Measurements from ENCODE around the gene DMD. TPM values are rescaled to one million over a fixed set of nuclear protein-coding genes. Genes with fewer than 3 reads are reported as not detected.

DMD gene
- total and polyA plus RNA-seq, 8 donors, result 6.8 to 117 (median 44.2) TPM

DNA sequence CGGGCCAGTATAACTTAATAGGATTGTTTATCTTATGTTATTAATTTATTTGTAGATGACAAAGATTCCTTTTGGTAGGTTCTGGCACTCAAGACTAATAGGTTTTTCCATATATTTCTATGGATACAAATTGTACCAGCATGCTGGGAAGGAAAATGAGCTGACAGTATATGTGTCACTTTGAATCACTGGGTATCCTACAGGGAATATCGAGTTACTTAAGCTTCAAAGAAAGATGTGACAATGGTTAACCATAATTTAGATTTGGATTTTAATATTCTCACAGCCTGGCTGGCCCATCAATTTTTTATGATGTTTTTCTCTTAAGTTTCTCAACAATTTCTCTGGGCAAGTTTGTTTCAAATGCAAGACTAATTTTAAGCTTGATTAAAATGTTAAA lies 1640.7 kb downstream of the DMD start:
- WGBS, 5 donors, result 54 to 68% (median 65%) methylated on average over 2 of the region's 2 CpGs
- no peaks in the 10 kb centered on the region for H3K36me3 ChIP-seq
- no peak overlapping the region for H3K27ac ChIP-seq
- TF ChIP-seq EP300 (IDR thresholded peaks at IDR 0.05) (no peak), POLR2AphosphoS5 (IDR thresholded peaks at IDR 0.05) (no peak), POLR2A (IDR thresholded peaks at IDR 0.05) (no peak)
- TF ChIP-seq, protein P1, sequence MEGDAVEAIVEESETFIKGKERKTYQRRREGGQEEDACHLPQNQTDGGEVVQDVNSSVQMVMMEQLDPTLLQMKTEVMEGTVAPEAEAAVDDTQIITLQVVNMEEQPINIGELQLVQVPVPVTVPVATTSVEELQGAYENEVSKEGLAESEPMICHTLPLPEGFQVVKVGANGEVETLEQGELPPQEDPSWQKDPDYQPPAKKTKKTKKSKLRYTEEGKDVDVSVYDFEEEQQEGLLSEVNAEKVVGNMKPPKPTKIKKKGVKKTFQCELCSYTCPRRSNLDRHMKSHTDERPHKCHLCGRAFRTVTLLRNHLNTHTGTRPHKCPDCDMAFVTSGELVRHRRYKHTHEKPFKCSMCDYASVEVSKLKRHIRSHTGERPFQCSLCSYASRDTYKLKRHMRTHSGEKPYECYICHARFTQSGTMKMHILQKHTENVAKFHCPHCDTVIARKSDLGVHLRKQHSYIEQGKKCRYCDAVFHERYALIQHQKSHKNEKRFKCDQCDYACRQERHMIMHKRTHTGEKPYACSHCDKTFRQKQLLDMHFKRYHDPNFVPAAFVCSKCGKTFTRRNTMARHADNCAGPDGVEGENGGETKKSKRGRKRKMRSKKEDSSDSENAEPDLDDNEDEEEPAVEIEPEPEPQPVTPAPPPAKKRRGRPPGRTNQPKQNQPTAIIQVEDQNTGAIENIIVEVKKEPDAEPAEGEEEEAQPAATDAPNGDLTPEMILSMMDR (IDR thresholded peaks at IDR 0.05), result no peak
- DNase-seq, result no peak
- intact Hi-C loops (cut with DNase I; ENCODE audit: low total_unique reads), result no loop called here
- no peaks in the 10 kb centered on the region for H3K27me3 ChIP-seq
- H3K4me3 ChIP-seq, result no peak overlapping the region
- no peaks in the 10 kb centered on the region for H3K9me3 ChIP-seq
- H3K4me1 ChIP-seq, result no peaks in the 10 kb centered on the region

DNA sequence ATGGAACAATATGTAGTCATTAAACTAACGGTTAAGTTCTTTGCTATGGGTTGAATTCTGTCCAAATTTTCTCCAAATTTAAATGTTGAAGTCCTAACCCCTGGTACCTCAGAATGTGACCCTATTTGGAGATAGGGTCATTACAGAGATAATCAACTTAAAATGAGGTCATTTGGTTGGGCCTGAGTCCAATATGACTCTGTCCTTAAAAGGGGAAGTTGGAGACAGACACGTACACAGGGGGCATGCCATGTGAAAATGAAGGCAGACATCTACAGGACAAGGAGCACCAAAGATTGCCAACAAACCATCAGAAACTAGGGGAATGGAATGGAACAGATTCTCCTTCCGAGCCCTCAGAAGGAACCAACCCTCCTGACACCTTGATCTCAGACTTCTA lies 1647.6 kb downstream of the DMD start:
- H3K9me3 ChIP-seq, result no peaks in the 10 kb centered on the region
- H3K36me3 ChIP-seq, result no peaks in the 10 kb centered on the region
- H3K27ac ChIP-seq, result no peak overlapping the region
- DNase-seq, result no peak
- H3K27me3 ChIP-seq, result no peaks in the 10 kb centered on the region
- intact Hi-C loops (cut with DNase I; ENCODE audit: low total_unique reads), result no loop called here
- H3K4me1 ChIP-seq, result no peaks in the 10 kb centered on the region
- TF ChIP-seq POLR2AphosphoS5 (IDR thresholded peaks at IDR 0.05), result no peak
- TF ChIP-seq EP300 (IDR thresholded peaks at IDR 0.05), result no peak
- TF ChIP-seq POLR2A (IDR thresholded peaks at IDR 0.05), result no peak
- 68 to 82% (median 78%) methylated on average over 3 of the region's 3 CpGs for WGBS, 5 donors
- H3K4me3 ChIP-seq, result no peak overlapping the region

DNA sequence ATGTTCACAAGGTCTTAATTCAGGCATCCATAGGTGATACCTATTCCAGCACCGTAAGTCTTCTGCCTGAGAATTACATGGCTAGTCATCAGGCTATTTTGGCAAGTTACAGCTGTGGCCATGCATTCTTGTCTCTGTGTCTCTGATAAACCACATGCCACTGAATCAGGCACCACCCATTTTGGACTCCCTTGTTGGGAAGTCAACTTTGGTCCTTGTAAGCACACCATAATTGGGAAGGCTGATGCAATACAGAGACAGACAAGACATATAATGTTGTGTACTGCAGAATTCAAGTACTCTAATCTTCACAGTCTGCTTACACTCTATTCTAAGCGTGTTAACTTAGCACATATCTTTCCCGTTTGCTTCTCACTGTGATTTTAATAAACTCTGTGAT lies 1655.8 kb downstream of the DMD start:
- Histone ChIP-seq H3K27me3 (no peaks in the 10 kb centered on the region), H3K9me3 (no peaks in the 10 kb centered on the region), H3K27ac (no peak overlapping the region), H3K4me1 (no peaks in the 10 kb centered on the region), H3K36me3 (no peaks in the 10 kb centered on the region), H3K4me3 (no peak overlapping the region)
- intact Hi-C loops (cut with DNase I; ENCODE audit: low total_unique reads), result no loop called here
- DNase-seq, result no peak
- no peak for TF ChIP-seq EP300 (IDR thresholded peaks at IDR 0.05)
- TF ChIP-seq, protein P1 (IDR thresholded peaks at IDR 0.05), result no peak
- TF ChIP-seq POLR2AphosphoS5 (IDR thresholded peaks at IDR 0.05), result no peak
- no peak for TF ChIP-seq POLR2A (IDR thresholded peaks at IDR 0.05)
- 84 to 97% (median 86%) methylated on average over 3 of the region's 3 CpGs for whole genome bisulfite sequencing, 5 donors

DNA sequence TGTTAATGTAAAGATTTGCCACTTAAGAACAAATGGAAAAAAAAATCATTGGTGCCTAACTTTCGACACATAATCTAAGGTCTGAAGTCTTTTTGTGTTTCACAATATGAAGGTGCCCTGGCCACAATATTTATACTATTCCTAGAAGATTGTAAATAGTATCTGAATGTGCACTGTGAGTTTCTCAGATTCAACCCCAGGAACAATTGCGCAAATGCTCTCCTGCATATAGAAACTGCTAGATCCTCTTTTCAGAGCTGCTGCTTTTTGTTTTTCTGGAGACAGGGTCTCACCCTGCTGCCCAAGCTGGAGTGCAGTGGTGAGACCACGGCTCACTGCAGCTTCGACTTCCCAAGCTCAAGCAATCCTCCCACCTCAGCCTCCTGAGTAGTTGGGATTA lies 1659.4 kb downstream of the DMD start:
- Histone ChIP-seq H3K9me3 (no peaks in the 10 kb centered on the region), H3K36me3 (no peaks in the 10 kb centered on the region), H3K27me3 (no peaks in the 10 kb centered on the region), H3K4me3 (no peak overlapping the region), H3K4me1 (no peaks in the 10 kb centered on the region), H3K27ac (no peak overlapping the region)
- intact Hi-C loops (cut with DNase I; ENCODE audit: low total_unique reads), result no loop called here
- TF ChIP-seq POLR2A (IDR thresholded peaks at IDR 0.05), result no peak
- no peak for TF ChIP-seq POLR2AphosphoS5 (IDR thresholded peaks at IDR 0.05)
- TF ChIP-seq, protein P1 (IDR thresholded peaks at IDR 0.05), result no peak
- TF ChIP-seq EP300 (IDR thresholded peaks at IDR 0.05), result no peak
- WGBS, 5 donors, result 82 to 96% (median 88%) methylated on average over 4 of the region's 4 CpGs
- DNase-seq, result no peak

DNA sequence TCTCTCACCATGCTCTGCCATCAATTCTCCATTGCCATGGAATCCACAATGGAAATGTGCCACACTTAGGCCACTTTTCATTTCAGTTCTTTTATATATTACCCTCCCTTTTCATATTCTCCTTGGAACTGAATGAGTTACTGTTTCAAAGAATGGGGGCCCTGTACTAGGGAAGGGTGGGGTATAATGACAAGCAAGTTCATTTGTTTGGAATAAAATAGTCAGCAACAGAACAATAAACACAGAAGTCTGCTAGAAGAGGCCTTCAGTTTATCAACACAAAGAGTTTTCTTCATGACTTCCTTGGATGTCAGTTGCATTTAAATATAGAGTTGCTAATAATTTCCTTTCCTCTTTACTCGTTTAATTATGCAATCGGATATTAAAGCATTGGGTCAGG lies 1661.2 kb downstream of the DMD start:
- 59 to 79% (median 64%) methylated on average over 2 of the region's 2 CpGs for WGBS, 5 donors
- Histone ChIP-seq H3K4me1 (no peaks in the 10 kb centered on the region), H3K9me3 (no peaks in the 10 kb centered on the region), H3K4me3 (no peak overlapping the region), H3K36me3 (no peaks in the 10 kb centered on the region), H3K27ac (no peak overlapping the region), H3K27me3 (no peaks in the 10 kb centered on the region)
- TF ChIP-seq EP300 (IDR thresholded peaks at IDR 0.05), result no peak
- TF ChIP-seq POLR2AphosphoS5 (IDR thresholded peaks at IDR 0.05), result no peak
- TF ChIP-seq, protein P1 (IDR thresholded peaks at IDR 0.05), result no peak
- TF ChIP-seq POLR2A (IDR thresholded peaks at IDR 0.05), result no peak
- peak in 1 of 2 donors; percentile 9 for DNase-seq
- intact Hi-C loops (cut with DNase I; ENCODE audit: low total_unique reads), result no loop called here
